Ammon's horn (tissue), 1 donor: Measurements from ENCODE around the gene KCNC4.

Experiments
- DNase-seq: peaks from one replicate; pipeline ENCODE4 v3.0.0-alpha.2; 2016; ENCODE audit warnings: low spot score

The KCNC4 gene

DNA sequence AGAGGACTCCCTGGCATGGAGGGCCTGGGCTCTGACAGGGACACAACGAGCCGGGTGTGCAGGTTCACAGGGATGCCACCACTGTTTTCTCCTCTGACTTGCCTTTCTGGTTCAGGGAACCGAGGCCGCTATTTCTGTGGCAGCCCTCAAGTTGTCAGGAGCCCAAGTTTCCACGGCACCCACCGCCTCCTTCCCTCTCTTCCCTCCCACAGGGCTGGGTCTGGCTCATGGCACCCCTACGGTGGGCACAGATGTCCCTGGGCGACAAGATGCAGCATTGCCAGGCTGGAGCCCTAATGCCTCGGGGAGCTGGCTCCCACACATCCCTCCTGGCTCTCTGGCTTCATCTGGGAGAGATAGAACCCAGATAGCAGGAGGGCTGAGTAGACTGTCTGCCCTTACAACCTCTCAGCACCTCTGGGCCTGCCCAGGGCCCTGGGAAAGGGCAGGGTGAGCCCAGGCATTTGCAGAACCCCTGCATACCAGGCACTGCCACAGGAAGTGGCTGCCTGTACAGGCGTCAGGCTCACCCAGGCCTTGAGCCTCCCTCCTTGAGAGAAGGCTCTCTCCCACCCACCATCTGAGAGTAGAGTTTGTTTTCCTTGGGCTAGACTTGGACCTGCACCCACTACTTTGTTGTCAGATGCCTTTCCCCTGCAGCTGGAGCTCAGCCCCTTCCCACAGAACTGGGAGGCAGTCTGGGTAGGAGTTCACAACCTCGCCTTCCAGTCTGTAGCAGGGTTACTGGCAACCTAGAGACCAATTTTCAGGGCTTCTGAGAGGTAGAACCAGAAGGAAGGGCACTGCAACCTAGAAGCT is 20.5 kb downstream of the KCNC4 start:
- DNase-seq = peak; percentile 65

GRCh38 chr1:110233861-110234260 is 23.7 kb downstream of the KCNC4 start:
- DNase-seq = no peak

DNA sequence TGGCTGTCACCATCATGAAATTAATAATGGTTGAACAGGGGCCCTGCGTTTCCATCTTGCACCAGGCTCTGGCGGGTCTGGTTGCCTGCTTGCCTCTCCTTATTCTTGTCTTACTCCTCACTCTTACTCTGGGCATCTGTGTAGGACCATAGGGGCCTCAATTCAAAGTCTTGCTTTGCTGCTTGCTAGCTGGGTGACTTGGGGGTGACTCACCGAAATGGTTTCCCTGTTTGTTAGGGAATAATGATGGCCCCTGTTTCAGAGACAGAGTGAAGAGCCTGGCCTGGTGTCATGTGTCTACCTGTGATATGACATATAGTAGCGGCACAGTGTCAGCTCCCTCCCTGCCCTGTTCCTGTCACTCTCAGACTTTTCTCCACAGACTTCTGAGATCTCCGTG is 24.6 kb downstream of the KCNC4 start:
- DNase-seq = no peak

DNA sequence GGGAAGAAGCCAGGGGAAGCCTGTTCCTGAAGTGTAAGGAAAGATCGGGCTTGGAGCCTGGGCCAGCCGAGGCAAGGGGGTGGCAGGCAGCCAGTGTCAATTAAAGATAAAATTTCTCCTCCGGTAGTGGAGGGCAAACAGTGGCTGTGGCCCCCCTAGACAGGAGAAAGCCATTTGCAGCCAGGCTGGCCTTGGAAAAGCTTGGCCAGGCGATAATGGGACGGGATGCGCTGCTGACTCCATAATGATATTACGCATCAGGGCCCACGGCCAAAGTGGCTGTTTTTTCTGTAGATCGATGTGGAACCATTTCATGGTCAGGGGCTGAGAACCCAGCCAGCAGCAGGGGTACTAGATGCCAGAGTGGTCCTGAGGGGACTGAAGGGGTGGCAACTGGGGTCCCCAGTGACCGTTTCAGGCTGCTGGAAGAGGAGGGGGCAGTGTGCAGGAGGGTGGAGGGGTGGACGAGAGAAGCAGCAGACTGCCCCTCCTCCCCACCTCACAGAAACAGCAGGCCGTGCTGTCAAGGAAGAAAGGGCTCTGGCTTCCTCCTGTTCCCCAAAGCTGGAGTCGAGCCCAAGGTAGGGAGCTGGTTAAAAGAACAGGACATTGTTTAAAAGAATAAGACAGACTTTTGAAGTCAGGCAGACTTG is 25.2 kb downstream of the KCNC4 start:
- DNase-seq = no peak

GRCh38 chr1:110235834-110236682 is 25.9 kb downstream of the KCNC4 start:
- DNase-seq = no peak

DNA sequence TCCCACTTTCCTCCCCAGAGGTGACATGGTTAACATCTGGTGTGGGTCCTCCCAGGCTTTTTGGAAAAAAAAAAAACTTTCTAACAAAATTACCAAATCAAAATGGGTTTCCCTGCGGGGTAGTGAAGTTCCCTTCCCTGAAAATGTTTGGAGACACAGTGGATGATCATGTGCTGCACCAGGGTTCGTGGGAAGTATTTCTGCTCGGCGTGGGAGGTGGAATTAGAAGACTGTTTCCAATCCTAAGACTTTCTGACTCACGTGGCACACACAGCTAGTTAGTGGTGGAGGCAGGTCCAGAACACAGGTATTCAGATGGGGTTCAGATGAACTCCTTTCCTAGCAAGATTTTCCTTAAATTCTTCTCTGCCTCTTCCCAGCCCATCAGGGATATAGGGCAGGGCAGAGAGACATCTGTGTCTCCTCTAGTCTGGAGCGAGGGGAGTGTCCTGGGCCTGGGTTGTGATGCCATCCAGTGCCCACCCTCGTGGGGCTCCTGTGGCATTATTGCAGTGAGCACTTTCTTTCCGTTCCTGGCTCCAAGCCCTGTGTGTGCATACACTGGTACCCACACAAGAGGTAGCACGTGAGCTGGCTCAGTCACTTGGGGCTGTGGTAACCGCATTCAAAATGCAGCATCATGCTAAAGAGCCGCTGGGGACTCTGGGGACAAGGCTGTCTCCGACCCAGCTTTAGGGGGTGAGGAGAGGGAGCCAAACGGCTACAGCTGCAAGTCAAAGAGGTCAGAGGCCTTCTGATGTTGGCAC is 27.5 kb downstream of the KCNC4 start:
- no peak for DNase-seq

DNA sequence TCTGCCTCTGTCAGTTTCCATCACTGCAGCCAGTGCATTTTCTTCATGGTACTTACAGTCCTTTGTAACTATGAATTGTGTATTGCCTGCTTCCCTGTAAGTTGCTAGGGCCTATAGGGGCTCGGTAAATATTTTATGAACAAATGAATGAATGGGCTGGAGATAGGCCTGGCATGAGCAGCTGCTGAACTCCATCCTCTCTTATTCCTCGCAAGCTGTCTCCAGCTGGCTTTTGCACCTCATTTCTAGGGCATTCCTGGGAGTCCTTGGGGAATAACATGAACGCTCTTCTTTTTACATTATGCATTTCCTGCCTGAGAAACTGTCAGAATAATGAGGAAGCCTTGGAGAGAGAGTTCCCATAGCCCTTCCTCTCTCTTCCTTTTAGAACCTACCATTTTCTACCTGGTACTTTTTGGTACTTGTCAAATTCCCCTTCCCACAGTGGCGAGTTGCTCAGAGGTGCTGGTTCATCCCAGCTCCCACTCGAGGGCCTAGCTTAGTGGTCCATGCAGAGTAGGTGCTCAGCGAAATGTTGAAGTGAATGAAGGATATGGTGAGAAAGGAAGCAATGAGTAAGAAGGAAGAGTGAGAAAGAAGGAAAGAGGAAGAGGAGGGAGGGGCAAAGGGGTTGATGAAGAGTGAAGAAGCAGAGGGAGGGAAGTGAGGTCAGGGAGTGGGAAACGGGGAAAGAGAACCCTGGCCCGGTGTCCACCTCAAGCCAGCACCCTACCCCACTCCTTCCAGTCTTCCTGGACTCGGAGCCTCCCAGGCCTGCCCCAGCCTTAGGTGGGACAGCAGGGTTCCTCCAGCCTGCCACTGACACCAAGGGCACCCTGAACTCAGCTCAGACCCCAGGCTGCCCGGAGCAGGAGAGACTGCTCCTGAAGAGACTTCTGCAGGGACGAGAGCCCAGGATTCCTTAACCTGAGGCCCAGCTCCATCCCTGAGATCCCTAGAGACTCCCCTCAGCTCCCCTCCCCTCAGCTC is 29.6 kb downstream of the KCNC4 start:
- DNase-seq = no peak

DNA sequence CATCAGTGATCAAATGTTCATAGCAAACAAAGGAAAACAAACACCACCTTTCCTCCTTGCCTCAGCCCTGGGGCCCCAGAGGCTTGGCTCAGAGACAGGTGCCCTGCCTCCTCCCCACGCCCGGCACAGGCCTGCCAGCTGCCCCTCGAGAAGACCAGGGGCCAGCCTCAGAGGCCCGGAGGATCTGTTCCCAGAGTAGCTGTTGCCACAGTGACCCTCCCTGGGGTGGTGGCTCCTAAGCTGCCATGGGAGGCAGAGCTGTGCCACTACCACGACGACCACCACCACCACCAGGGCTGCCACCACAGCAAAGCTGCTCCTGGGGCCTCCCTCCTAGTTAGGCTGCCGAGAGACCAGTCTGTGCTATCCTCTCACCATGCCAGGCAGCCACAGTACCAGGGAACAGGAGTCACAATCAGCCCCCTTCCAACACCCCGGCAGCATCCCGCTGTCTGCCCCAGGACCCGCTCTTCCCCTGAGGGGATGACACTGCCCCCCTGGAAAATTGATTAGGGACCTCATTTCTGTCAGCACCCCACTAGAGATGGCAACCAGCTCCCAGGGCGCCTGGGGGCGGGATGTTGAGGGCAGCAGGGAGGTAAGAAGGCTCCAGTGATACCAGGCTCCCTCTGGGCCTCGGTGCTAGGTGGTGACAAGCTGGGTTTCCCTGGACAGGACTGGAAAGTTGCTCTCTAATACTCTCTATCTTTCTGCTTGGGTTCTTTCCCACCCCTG is 30.5 kb downstream of the KCNC4 start:
- DNase-seq = no peak

GRCh38 chr1:110241516-110241915 is 31.4 kb downstream of the KCNC4 start:
- no peak for DNase-seq

DNA sequence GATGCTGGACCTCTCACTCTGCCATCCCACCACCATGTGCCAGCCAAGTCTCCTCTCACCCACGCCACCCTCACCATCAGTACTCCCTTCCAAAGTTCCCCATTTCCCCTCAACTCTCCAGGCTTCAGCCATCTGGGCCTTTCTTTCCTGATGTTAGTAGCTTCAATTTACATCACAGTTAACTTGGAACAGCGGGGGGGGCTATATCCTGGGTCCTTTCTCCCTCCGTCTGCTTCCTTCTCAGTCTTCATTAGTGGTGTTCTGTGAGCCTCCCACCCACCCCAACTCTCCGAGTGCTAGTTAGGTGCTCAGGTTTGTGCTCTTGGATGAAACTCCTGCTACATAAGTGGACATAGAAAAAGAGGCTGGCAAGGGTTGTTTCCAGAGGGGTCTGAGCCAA is 31.9 kb downstream of the KCNC4 start:
- DNase-seq = no peak

DNA sequence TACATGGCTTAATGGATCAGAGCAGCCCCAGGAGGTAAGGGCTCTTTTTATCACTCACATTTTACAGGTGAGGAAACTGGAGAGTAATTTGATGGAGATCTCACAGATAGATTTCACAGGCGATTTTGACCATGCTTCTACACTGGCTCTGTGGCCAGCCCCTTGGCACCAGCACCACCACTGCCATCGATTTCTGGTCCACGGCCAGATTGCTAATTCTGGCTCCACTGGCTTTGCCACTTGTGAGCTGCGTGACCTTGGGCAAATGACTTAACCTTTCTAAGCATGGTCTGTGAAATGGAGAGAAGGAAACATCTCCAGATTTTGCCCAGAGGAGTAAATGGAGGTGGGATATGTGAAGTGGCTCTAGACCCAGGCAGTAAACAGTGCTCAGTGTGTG is 32.6 kb downstream of the KCNC4 start:
- no peak for DNase-seq

DNA sequence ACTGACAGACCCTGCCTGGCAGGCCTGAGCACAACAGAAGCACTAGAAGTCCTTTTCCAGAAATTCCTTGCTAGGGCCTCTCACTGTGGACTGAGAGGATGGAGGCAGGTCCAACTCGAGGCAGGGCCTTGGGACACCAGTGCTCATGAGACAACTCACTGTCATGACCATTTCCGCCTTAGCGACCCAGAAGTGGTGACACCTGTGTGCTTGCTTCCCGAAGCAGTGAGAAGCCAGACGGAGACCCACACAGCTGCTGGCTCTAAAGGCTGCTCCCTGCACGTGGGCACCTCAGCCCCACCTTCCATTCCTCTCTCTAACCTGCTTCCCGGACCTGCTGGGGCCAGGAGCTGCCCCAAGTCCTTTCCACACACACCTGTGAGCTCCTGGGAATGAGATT is 33.0 kb downstream of the KCNC4 start:
- no peak for DNase-seq

- no peak for DNase-seq
Observed at GRCh38 chr1:110243574-110243973, 33.5 kb downstream of the KCNC4 start.

DNA sequence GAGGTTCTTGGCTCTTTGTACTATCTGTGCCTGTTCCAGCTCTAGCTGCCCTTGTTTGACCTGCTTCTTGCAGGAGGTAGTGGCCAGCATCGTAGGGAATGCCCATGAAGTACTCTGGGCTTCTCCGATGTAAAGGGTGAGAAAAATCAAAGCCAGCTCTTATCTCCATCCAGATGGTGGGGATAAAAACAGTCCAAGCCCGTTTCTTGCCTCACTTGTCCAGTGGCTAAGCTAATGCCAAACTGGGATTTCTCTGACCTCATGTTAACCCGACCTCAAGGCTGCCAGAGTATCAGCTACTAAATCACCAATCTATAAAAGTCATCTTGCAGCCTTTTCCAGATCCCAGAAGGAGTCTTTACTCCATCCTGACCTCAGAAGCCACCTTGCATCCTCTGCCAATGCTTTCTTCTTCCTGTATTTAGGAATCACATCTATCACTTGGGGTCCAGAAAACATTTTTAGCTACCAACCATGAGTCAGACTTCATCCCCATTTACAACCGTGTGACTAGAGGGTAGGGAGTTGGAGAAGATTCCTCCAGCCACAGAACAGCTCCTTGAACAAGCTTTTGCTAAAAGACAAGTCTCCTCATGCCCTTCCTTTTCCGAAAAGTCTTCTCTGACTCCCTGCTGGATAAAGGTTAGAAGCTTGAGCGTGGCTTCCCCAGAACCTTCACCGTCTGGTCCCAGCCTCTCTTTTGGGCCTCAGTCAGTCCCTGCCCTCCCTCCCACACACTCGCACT is 35.9 kb downstream of the KCNC4 start:
- no peak for DNase-seq

DNA sequence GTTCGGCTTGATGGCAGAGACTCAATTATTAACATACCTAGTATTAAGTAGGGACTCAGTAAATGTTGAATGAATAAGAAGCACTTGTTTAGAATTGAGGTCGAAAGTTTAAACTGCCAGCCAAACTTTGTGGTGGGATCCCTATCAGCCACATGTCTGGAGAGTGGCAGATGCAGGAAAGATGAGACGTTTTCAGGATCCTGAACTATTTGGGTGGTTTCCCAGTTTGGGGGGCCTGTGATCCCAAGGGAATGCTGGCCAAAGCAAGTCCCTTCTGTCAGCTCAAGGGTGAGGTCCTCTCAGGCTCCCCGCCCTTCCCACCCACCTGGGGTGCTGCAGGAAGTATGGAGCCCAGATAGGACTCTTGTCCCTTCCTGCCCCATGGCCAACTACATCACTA is 38.6 kb downstream of the KCNC4 start:
- no peak for DNase-seq

DNA sequence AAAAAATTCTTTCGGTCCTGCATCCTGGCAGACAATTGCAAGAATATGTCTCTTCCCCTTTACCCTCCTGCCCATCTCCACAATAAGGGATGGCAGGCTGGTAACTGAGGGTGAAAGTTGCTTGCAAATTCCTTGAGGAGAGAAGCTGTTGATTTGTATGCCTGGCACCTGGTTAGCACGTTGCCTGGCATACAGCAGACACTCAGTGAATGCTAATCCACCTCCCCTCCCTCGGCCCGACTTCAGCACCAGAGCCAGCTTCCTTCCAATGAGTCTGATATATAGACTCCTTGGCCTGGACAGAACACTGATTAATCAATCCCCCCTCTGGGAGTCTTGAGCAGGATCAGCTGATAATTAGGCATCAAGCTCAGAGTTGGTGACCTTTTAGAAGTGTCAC is 39.1 kb downstream of the KCNC4 start:
- no peak for DNase-seq

GRCh38 chr1:110250008-110250407 is 39.9 kb downstream of the KCNC4 start:
- no peak for DNase-seq

DNA sequence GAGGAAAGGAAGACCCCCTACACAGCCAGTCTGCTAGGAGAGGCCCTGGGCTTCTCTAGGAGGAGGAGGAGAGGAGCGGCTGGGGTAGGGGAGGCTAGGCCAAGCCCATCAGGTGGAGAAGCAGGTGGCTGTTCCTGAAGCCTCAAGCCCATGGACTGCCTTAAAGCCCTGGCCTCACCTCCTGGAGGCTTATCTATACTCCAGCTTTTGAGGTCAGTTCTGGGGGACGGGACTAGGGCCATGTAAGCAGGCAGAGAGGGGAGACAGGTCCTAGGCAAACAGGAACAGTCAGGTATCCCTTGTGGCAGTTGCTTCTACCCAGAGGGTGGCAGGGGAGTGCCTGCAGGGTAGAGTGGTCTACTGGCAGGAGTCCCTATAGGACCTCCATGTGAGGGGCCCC is 40.6 kb downstream of the KCNC4 start:
- DNase-seq = no peak

GRCh38 chr1:110253213-110253612 is 43.1 kb downstream of the KCNC4 start:
- DNase-seq = no peak
